ENCODE measurements around the gene MAFG. TPM values are rescaled to one million over a fixed set of nuclear protein-coding genes. Genes with fewer than 3 reads are reported as not detected.

Gene MAFG
- total RNA-seq, 2 experiments from 2014 or later: 22.7 to 33.6 TPM

DNA sequence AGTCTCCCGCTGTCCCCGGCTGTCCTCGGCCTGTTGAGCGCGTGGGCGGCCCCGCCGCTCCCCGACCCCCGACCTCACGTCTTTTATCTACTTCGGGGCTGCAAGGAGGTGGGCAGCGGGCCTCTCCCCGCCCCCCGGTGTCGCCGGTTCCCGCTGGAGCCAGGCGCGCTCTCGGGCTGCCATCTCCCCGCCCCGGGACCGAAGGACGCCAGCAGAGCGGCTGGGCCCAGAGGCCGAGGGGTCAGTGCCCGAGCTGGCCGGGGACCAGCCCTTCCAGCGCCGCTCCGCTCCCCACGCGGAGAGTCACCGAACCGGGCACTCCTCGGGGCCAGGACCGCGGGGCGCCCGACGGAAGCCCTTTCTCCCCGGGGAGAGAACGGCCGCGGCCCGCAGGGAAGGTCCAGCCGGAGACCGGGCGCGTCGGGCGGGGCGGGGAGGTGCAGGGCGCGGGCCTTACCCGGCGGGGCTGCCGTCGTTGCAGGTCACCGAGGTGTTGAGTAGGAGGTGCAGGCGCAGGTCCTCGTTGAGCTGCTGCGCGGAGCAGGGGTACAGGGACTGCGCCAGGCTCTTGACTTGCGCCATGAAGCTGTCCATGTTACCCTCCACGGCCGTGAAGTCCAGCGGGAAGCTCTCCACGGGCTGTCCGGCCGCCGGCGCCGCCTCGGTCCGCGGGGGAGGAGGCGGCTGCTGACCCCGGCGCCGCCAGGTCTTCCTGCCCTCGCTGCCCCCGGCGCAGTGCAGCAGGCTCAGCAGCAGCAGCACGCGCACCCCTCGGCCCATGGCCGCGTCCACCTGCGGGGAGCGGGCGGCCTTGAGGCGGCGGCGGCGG lies 32.8 kb upstream of the MAFG start:
- Histone ChIP-seq H3K79me2 (ENCODE audit: insufficient read depth, low read depth, low read length) (no peaks in the 10 kb centered on the region), H3K4me1 (ENCODE audit: insufficient read depth, low read length, poor library complexity, severe bottlenecking) (peaks cover 11% of the 10 kb centered on the region), H2AFZ (ENCODE audit: low read length) (peak overlapping the region; percentile 71), H3K36me3 (ENCODE audit: insufficient read depth, low read length) (no peaks in the 10 kb centered on the region), H3K4me2 (ENCODE audit: low read length) (peak overlapping the region; percentile 61), H3K27ac (ENCODE audit: low read depth, low read length, poor library complexity, severe bottlenecking) (no peak overlapping the region), H4K20me1 (ENCODE audit: insufficient read depth, low read length) (no peaks in the 10 kb centered on the region), H3K9me3 (ENCODE audit: low read length) (no peaks in the 10 kb centered on the region), H3K9me2 (ENCODE audit: insufficient read depth, low read length) (no peaks in the 10 kb centered on the region), H3K4me3 (ENCODE audit: low read depth, low read length, poor library complexity, severe bottlenecking) (peak overlapping the region; percentile 58)
- TF ChIP-seq EZH2phosphoT487 (IDR thresholded peaks at IDR 0.05; ENCODE audit: borderline replicate concordance, low read depth, low read length): no peak
- TF ChIP-seq, protein P1, sequence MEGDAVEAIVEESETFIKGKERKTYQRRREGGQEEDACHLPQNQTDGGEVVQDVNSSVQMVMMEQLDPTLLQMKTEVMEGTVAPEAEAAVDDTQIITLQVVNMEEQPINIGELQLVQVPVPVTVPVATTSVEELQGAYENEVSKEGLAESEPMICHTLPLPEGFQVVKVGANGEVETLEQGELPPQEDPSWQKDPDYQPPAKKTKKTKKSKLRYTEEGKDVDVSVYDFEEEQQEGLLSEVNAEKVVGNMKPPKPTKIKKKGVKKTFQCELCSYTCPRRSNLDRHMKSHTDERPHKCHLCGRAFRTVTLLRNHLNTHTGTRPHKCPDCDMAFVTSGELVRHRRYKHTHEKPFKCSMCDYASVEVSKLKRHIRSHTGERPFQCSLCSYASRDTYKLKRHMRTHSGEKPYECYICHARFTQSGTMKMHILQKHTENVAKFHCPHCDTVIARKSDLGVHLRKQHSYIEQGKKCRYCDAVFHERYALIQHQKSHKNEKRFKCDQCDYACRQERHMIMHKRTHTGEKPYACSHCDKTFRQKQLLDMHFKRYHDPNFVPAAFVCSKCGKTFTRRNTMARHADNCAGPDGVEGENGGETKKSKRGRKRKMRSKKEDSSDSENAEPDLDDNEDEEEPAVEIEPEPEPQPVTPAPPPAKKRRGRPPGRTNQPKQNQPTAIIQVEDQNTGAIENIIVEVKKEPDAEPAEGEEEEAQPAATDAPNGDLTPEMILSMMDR (conservative IDR thresholded peaks at IDR 0.05; ENCODE audit: low read length): no peak
- POLR2A ChIA-PET: no interaction called here
- intact Hi-C loops (cut with micrococcal nuclease; ENCODE audit: unreplicated experiment): no loop called here
- CTCF ChIA-PET (ENCODE audit: unreplicated experiment): interaction anchor here (1.1 kb wide), 1 partner anchor 28 kb away, joined by 3 read pairs; no protein-coding TSS in a partner anchor
- BruUV-seq (replicated peaks): no TSS peak
- no peak for DNase-seq (ENCODE audit: low spot score)

DNA sequence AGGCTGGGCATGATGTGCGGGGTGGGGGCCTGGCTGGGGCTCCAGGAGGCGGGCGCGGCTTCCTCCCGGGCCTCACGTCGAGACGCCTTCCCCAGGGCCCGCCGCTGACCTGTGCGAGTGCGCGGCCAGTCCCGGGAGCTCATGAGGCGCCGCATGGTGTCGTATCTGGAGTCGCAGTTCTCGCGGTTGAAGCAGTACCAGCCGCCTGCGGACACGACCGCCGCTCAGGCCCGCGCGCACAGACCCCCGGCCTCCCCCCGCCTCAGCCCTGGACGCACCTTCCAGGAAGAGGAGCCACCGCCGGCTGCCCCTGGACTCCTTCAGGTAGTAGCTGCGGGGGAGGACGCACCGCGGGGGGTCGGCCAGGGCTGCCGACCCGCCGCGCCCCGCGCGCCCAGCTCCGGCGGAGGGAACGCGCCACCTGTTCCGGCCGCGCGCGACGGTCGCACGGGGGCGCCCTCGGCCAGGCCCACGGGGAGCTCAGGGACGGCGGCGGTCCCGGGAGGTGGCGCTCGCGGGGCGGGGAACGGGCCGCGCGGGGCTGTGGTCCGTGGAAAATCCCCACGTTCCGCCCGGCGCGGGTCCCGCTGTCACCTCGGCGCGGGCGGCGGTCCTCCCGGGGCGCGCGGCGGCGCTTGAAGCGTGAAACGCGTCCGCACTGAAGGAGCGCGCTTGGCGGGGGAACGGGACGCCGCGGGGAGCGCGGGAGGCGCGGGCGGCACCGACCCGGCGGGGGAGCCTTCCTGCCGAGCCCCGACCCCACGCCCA lies 32.0 kb upstream of the MAFG start:
- POLR2A ChIA-PET: interaction anchor here (0.6 kb wide), 1 partner anchor 8 kb away, joined by 3 read pairs; no protein-coding TSS in a partner anchor

More for the DNA sequence above, 32.0 kb upstream of the MAFG start:
- no peaks in the 10 kb centered on the region for H3K9me2 ChIP-seq (ENCODE audit: insufficient read depth, low read length)
- H3K9me3 ChIP-seq (ENCODE audit: low read length): no peaks in the 10 kb centered on the region
- no TSS peak for BruUV-seq (replicated peaks)
- H3K36me3 ChIP-seq (ENCODE audit: insufficient read depth, low read length): no peaks in the 10 kb centered on the region
- DNase-seq (ENCODE audit: low spot score): peak; percentile 83
- TF ChIP-seq, protein P1 (conservative IDR thresholded peaks at IDR 0.05; ENCODE audit: low read length): peak; percentile 88
- TF ChIP-seq EZH2phosphoT487 (IDR thresholded peaks at IDR 0.05; ENCODE audit: borderline replicate concordance, low read depth, low read length): no peak; the same call in 1 of the 2 replicates
- peak overlapping the region; percentile 58 for H3K4me3 ChIP-seq (ENCODE audit: low read depth, low read length, poor library complexity, severe bottlenecking)
- peaks cover 11% of the 10 kb centered on the region for H3K4me1 ChIP-seq (ENCODE audit: insufficient read depth, low read length, poor library complexity, severe bottlenecking)
- H2AFZ ChIP-seq (ENCODE audit: low read length): peak overlapping the region; percentile 71
- CTCF ChIA-PET (ENCODE audit: unreplicated experiment): interaction anchor here (0.6 to 1.1 kb wide), 3 partner anchors 29 to 78 kb away, joined by 3 to 9 read pairs (median 5); partner anchors contain the start of gene DCXR
- intact Hi-C loops (cut with micrococcal nuclease; ENCODE audit: unreplicated experiment): loop anchor here (1.0 kb wide), 2 partner anchors 62 to 195 kb away; no protein-coding TSS in a partner anchor
- no peak overlapping the region for H3K27ac ChIP-seq (ENCODE audit: low read depth, low read length, poor library complexity, severe bottlenecking)
- peak overlapping the region; percentile 61 for H3K4me2 ChIP-seq (ENCODE audit: low read length)
- H4K20me1 ChIP-seq (ENCODE audit: insufficient read depth, low read length): no peaks in the 10 kb centered on the region
- no peaks in the 10 kb centered on the region for H3K79me2 ChIP-seq (ENCODE audit: insufficient read depth, low read depth, low read length)

Measured in OCI-LY7 (cell line).